ENCODE measurements around the gene TBC1D1. TPM values are rescaled to one million over a fixed set of nuclear protein-coding genes. Genes with fewer than 3 reads are reported as not detected.

TBC1D1 gene
- total RNA-seq, 1 donor from 2014 or later = 96.0 TPM

DNA sequence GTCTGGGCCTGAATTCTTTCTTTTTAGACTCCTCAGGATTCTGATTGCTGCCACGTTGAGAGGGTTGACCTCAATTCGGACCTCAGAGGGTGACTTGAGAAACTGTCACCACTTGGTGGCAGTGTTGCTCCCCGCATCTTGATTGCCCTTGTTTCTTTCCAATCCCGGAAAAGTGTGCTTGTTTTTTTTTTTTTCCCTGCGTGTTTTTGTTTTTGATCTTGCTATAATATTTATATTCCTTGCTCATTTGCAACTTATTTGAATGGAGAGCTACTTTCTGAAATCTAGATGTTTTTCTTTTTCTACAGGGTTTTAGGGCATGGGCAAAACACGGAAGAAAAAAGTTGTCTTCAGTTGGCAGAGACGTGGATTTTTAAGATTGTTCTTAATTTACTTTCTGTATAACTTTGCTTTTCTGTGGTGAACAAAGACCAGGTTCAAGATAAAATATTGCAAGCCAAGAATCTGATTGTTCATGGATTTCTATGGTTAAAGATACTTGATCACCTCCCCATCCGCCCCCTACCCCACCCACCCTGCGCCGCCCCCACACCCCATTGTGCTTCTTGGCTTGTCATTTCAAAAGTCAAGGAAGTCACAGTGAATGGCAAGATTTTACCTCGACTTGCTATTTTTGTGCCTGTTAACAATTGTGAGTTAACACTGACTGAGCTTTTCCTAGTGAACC, 171.3 kb downstream of the TBC1D1 start:
- Histone ChIP-seq H3K27me3 (no peaks in the 10 kb centered on the region), H3K36me3 (no peaks in the 10 kb centered on the region), H3K4me1 (peaks cover 6% of the 10 kb centered on the region), H3K4me3 (peak overlapping the region in 1 of 2 donors; percentile 29), H3K27ac (peak overlapping the region; percentile 3), H3K9me3 (no peaks in the 10 kb centered on the region)
- no peak for DNase-seq (ENCODE audit: extremely low spot score in 2 of 2)
- intact Hi-C loops (cut with DNase I) = loop anchor here (5.0 kb wide), 1 partner anchor 610 kb away; no protein-coding TSS in a partner anchor
- peak; percentile 49 to 77 (median 73) for TF ChIP-seq CTCF (IDR thresholded peaks at IDR 0.05)
- TF ChIP-seq POLR2A (IDR thresholded peaks at IDR 0.05) = no peak
- peak in 1 of 2 donors; percentile 44 for TF ChIP-seq POLR2AphosphoS5 (IDR thresholded peaks at IDR 0.05; ENCODE audit: insufficient read depth in 1 of 2, low read depth in 1 of 2)

DNA sequence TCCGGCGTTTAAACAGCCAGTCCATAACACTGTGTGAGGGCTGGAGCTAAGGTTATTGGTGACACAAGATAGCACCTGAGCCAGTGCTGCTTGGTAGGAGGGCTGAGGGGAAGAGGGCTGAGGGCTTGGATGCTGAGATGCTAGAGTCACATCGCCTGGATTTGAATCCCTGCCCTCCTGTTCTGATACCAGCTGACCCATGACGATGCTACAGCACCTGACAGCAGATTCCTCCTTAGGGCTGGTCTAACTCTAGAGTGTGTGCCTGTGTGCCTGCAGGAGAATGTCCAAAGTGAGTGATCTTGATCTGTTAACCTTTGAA, 171.9 kb downstream of the TBC1D1 start:
- intact Hi-C loops (cut with DNase I) = loop anchor here (5.0 kb wide), 1 partner anchor 610 kb away; no protein-coding TSS in a partner anchor
- no peak for DNase-seq (ENCODE audit: extremely low spot score in 2 of 2)
- Histone ChIP-seq H3K9me3 (no peaks in the 10 kb centered on the region), H3K27ac (peak overlapping the region; percentile 3), H3K27me3 (no peaks in the 10 kb centered on the region), H3K36me3 (no peaks in the 10 kb centered on the region), H3K4me3 (peak overlapping the region in 1 of 2 donors; percentile 29), H3K4me1 (peaks cover 6% of the 10 kb centered on the region)
- no peak for TF ChIP-seq POLR2AphosphoS5 (IDR thresholded peaks at IDR 0.05; ENCODE audit: insufficient read depth in 1 of 2, low read depth in 1 of 2)
- TF ChIP-seq CTCF (IDR thresholded peaks at IDR 0.05) = no peak
- TF ChIP-seq POLR2A (IDR thresholded peaks at IDR 0.05) = no peak

- H3K4me1 ChIP-seq = peaks cover 6% of the 10 kb centered on the region
- no peak for DNase-seq (ENCODE audit: extremely low spot score in 2 of 2)
- TF ChIP-seq POLR2A (IDR thresholded peaks at IDR 0.05) (no peak), POLR2AphosphoS5 (IDR thresholded peaks at IDR 0.05; ENCODE audit: insufficient read depth in 1 of 2, low read depth in 1 of 2) (no peak), CTCF (IDR thresholded peaks at IDR 0.05) (no peak)
These were observed 174.3 kb downstream of the TBC1D1 start for GRCh38 chr4:38065176-38065575.

DNA sequence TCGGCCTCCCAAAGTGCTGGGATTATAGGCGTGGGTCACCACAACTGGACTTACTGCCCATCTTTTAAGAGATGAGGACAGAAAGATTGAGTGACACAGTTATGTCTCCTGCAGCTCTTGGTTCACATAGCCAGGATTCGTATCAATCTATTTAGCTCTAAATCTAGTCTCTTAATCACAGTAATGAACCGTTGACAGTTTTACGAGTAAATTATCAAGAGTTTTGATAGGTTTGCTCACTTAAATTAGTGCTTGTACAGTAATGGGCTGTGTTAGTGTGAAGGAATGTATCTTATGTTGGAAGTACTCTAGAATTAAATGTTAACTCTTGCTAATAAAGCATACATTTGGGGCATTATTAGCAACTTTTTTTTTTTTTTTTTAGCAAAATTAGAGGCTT, 175.0 kb downstream of the TBC1D1 start:
- no peak overlapping the region for H3K27ac ChIP-seq
- DNase-seq (ENCODE audit: extremely low spot score in 2 of 2) = no peak
- no peaks in the 10 kb centered on the region for H3K9me3 ChIP-seq
- H3K4me3 ChIP-seq = no peak overlapping the region
- TF ChIP-seq POLR2A (IDR thresholded peaks at IDR 0.05) (no peak), POLR2AphosphoS5 (IDR thresholded peaks at IDR 0.05; ENCODE audit: insufficient read depth in 1 of 2, low read depth in 1 of 2) (no peak), CTCF (IDR thresholded peaks at IDR 0.05) (no peak)
- intact Hi-C loops (cut with DNase I) = no loop called here
- H3K36me3 ChIP-seq = no peaks in the 10 kb centered on the region
- peaks cover 6% of the 10 kb centered on the region for H3K4me1 ChIP-seq
- no peaks in the 10 kb centered on the region for H3K27me3 ChIP-seq

More at GRCh38 chr4:38065176-38065575, 174.3 kb downstream of the TBC1D1 start:
- Histone ChIP-seq H3K27ac (no peak overlapping the region), H3K36me3 (no peaks in the 10 kb centered on the region), H3K27me3 (no peaks in the 10 kb centered on the region), H3K4me3 (no peak overlapping the region), H3K9me3 (no peaks in the 10 kb centered on the region)
- intact Hi-C loops (cut with DNase I) = no loop called here

DNA sequence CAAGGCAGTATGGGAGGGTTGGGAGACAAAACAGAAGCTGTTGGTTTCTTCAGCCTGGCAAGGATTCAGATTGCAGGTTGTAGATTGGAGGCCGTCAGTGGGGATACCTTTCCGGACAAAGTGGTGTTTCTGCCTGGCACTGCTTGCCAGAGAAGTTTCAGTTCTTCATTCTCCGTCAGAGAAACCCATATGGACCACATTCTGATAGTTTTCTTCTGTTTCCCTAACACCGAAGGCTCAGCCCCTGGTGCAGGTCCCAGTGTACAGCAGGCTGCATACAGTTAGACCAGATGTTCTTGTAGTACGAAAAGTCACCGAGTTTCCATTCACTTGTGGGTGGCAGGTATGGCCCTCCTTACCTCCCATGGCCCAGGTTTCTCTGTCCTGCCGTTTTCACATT, 176.6 kb downstream of the TBC1D1 start:
- Histone ChIP-seq H3K36me3 (no peaks in the 10 kb centered on the region), H3K4me3 (no peak overlapping the region), H3K4me1 (peaks cover 18% of the 10 kb centered on the region), H3K9me3 (no peaks in the 10 kb centered on the region), H3K27ac (no peak overlapping the region), H3K27me3 (no peaks in the 10 kb centered on the region)
- intact Hi-C loops (cut with DNase I) = no loop called here
- DNase-seq (ENCODE audit: extremely low spot score in 2 of 2) = no peak
- no peak for TF ChIP-seq CTCF (IDR thresholded peaks at IDR 0.05)
- TF ChIP-seq POLR2A (IDR thresholded peaks at IDR 0.05) = no peak
- no peak for TF ChIP-seq POLR2AphosphoS5 (IDR thresholded peaks at IDR 0.05; ENCODE audit: insufficient read depth in 1 of 2, low read depth in 1 of 2)

All from vagina (tissue), 2 donors.